CD4-positive, alpha-beta T cell treated with Interleukin-1 beta for 1 hour (primary cell): ENCODE results near the gene ZER1.
"Not testable (repeated sequence)": the region's sequence is repeated elsewhere in the genome, so short reads cannot be mapped to it uniquely, and the experiment has no call there.

Experiments used
- DNase-seq, 2 donors: peaks; one replicate each; pipeline ENCODE4 v3.0.0-alpha.2; 2020 to 2022

ZER1 gene

DNA sequence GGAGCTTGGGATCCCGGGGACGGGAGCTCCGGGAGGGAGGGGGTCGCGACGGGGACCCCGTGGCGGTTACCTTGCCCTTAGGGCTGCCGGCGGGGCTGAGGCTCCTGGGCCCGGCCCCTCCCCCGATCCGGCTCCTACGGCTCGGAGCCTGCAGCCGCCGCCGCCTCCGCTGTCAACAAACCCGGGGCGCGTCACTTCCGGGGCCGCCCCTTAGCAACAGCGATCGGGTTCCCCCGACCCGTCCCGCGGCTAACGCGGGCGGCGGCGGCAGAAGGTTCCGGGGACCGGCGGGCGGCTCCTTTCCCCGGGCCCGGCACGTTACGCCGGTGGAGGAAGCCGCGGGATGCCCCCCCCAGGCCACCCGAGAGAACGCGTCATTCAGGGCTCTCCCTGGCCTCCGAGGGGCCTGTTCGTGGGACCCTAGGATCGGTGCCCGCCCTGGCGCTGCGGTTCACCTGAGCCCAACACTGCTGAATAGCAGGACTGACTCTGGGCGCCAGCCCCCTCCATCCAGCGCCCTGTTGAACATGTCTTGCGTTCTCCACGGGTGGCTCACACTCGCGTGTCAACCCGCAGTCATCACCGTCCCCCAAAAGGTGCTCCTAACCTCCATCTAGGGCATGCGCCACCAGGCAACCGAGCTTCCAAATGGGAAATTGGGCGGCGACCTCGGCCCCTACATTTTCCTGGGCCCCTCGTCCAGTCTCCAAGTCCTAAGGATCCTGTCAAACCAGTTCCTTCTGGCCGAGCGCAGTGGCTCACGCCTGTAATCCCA is at the start of gene ZER1:
TSS of gene ZER1 (minus strand) at position 183 of the 775 bp plus-strand sequence. CDS start 16,362 bp downstream, outside the sequence.
- DNase-seq = peak; percentile 93

- DNase-seq = no peak
Observed at GRCh38 chr9:128820665-128821583, 49.2 kb upstream of the ZER1 start.

- DNase-seq = no peak
Observed at GRCh38 chr9:128819716-128820664, 48.3 kb upstream of the ZER1 start.

DNA sequence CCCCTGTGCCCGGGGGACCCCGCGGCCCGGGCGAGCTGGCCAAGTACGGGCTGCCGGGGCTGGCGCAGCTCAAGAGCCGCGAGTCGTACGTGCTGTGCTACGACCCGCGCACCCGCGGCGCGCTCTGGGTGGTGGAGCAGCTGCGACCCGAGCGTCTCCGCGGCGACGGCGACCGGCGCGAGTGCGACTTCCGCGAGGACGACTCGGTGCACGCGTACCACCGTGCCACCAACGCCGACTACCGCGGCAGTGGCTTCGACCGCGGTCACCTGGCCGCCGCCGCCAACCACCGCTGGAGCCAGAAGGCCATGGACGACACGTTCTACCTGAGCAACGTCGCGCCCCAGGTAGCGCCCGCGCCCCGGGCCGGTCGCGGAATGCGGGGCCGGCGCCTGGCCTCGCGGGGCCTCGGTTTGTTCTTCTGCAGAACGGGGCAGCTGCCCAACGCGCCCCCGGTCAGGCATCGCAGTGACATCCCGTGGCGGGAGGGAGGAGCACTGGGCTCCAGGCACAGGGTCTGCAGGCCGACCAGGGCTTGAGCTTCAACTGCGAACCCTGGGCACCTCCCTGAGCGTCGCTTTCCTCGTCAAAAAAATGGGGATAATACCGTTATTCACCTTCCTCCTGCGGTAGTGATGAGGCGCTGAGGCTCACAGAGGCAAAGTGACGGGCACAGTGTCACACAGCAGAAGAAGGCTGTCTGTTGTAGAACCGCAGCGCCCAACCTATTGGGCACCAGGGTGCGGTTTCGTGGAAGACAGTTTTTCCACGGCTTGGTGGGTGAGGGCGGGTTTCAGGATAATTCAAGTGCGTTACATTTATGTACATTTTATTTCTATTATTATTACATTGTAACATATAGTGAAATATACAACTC is 47.4 kb upstream of the ZER1 start:
- DNase-seq = peak; percentile 40 to 46

GRCh38 chr9:128818099-128818838 is 46.5 kb upstream of the ZER1 start, which contains the start of gene ENDOG:
ENDOG (plus strand) TSS chr9:128818500; CDS start chr9:128818685, 185 bp downstream.
- peak; percentile 97 to 98 for DNase-seq

DNA sequence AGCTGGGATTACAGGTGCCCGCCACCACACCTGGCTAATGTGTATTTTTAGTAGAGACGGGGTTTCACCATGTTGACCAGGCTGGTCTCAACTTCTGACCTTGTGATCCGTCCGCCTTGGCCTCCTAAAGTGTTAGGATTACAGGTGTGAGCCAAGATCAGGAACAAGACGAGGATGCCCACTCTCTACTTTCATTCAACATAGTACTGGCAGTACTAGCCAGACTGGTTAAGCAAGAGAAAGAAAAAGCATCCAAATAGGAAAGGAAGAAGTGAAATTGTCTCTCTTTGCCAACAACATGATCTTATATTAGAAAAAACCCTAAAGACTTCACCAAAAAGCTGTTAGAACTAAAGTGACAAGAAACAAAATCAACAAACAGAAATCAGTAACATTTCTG is 39.1 kb upstream of the ZER1 start:
- DNase-seq = no peak

- DNase-seq = no peak
Observed at GRCh38 chr9:128809831-128810230, 38.1 kb upstream of the ZER1 start.

- DNase-seq = no peak
Observed at GRCh38 chr9:128809036-128809599, 37.4 kb upstream of the ZER1 start.

GRCh38 chr9:128808543-128808942 is 36.8 kb upstream of the ZER1 start:
- DNase-seq = no peak

- no peak for DNase-seq
Observed at GRCh38 chr9:128807827-128808226, 36.1 kb upstream of the ZER1 start.

DNA sequence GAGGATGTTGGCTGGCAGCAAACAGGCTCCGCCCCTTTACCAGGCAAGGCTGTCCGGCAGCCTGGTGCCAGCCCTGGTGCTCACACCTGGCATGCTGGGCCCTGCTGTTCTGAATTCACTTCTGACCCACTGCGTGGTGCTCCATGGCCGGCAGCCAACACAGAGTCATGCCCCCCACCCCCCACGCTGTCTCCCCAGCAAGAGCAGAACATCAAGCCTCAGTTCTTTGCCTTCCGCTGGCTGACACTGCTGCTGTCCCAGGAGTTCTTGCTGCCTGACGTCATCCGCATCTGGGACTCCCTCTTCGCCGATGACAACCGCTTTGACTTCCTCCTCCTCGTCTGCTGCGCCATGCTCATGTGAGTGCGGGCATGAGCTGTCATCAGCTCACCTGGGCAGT is 33.9 kb upstream of the ZER1 start:
- DNase-seq = no peak

GRCh38 chr9:128802482-128802881 is 30.8 kb upstream of the ZER1 start:
- DNase-seq = no peak

DNA sequence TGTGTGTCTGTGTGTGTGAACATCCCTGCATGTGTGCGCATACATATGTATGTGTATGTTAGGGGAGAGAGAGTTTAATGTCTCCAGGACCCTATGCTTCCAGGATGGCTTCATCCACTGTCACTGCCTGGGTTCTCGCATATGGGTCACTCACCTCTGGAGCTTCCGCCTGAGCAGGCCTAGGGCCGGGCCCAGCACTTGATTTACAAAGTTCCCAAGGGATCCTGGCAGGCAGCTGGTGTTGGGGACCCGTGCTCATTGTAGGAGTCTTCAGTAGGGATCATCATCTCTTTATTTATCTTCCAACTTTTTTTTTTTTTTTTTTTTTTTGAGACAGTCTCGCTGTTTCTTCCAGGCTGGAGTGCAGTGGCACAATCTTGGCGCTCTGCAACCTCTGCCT is 28.3 kb upstream of the ZER1 start:
- DNase-seq = no peak

- DNase-seq = no peak
Observed at GRCh38 chr9:128798896-128799295, 27.2 kb upstream of the ZER1 start.

DNA sequence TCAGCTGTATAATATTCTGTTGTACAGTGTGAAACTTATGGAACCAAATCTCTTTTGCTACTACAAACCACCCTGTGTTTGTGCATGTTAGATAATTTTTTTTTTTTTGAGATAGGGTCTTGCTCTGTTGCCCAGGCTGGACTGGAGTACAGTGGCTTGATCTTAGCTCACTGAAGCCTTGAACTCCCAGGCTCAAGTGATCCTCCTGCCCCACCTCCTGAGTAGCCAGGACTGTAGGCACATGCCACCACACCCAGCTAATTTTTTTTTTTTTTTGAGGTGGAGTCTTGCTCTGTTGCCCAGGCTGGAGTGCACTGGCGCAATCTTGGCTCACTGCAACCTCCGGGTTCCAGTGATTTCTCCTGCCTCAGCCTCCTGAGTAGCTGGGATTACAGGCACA is 23.2 kb upstream of the ZER1 start:
- DNase-seq = not testable (repeated sequence)

GRCh38 chr9:128792978-128793686 is 21.4 kb upstream of the ZER1 start:
- DNase-seq = no peak

DNA sequence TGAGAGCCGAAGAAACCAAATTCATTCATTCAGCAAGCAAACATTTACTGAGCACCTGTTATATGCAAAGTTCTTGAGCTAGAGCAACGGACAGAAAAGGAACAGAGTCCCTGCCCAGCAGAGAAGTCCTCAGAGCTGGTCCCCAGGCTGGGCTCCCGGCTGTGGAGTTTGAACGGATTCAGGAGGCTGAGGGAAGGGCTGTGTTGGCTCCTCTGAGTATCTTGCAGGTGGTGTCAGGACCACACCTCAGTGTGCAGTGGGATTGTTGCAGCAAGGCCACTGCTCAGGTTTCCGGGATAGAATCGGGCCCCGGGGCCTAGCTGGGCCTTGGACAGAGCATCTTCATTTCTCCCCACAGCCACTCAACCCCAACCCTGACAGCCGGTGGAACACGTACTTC is 20.4 kb upstream of the ZER1 start:
- no peak for DNase-seq

DNA sequence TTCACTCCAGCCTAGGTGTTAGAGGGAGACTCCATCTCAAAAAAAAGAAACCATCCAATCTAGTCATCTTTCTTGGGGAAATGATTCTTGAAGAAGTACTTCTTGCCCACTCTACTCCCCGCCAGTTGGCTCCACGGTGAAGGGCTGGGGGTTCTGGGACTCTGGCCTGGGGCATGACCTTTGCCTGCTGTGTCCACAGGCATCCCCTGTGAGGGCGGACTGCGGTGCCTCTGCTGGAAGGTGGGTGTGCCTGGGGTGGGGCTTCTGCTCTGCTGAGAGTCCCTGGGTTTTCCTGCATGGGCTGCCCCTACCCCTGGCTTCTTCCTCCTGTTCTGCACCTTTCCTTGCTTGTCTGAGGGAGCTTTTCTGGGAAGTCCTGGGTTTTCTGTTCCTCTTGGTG is 18.8 kb upstream of the ZER1 start:
- no peak for DNase-seq

DNA sequence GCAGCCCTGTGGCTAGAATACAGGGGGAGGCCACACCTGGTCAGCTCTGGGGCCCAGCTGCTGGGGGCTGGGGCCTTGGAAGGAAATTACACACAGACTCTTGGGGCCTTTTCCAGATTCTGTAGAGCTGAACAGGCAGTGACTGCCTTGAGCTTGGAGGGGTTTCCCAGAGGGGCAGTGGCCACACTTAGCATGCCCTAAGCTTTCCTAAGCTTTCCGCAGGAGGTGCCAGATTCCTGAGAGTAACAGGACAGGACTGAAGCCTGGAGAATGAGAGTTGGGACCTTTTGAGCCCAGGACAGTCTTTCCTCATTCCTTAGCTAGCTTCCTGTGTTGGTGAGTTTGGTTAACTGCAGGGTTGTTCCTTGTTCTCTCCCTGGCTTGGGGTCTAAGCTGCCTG is 16.7 kb upstream of the ZER1 start:
- DNase-seq = no peak

GRCh38 chr9:128787659-128788058 is 15.9 kb upstream of the ZER1 start:
- no peak for DNase-seq
